Lower lobe of right lung (tissue), 2 donors: ENCODE data around the gene GFOD2. TPM values are rescaled to one million over a fixed set of nuclear protein-coding genes. Genes with fewer than 3 reads are reported as not detected.
A peak's percentile ranks its signal among the peaks of the same experiment; 100 is the strongest.

Experiments
- ATAC-seq, 2 donors: fragments of 200-7000 bp; cut with Tn5 transposase; one replicate each; pipeline ENCODE4 v1.9.1; 2020 to 2022; ENCODE audit warnings: mild to moderate bottlenecking in 2 of 2, moderate library complexity in 2 of 2
- DNase-seq: peaks from one replicate; pipeline ENCODE4 v3.0.0-alpha.2; 2020
- H3K27ac ChIP-seq: fragments of 200-600 bp; one replicate; pipeline ENCODE4 v1.8.0; 2022
- H3K27me3 ChIP-seq: fragments of 200-600 bp; one replicate; pipeline ENCODE4 v1.8.0; 2022; ENCODE audit warnings: low read depth
- H3K36me3 ChIP-seq: fragments of 200-600 bp; one replicate; pipeline ENCODE4 v1.8.0; 2022; ENCODE audit warnings: mild to moderate bottlenecking
- H3K4me1 ChIP-seq: fragments of 200-600 bp; one replicate; pipeline ENCODE4 v1.8.0; 2022
- H3K4me3 ChIP-seq: fragments of 200-600 bp; one replicate; pipeline ENCODE4 v1.8.0; 2022; ENCODE audit warnings: mild to moderate bottlenecking
- H3K9me3 ChIP-seq: fragments of 200-600 bp; one replicate; pipeline ENCODE4 v1.8.0; 2022
- CTCF ChIP-seq: fragments of 200-600 bp; IDR thresholded peaks from one replicate; pipeline ENCODE4 v1.8.0; 2022; ENCODE audit warnings: antibody characterized with exemption, mild to moderate bottlenecking
- intact Hi-C: fragments of 100-400 bp; cut with DNase I; formaldehyde crosslinking; loops from one replicate; pipeline ENCODE4 v1.11.0; 2022
- total RNA-seq: library from RNA; stranded (reverse); fragmentation: NEBNext Ultra II Directional; extraction: Animal tissue kit (Norgen Biotek cat#: 25700); gene quantifications from one replicate; pipeline ENCODE4 v1.2.1, GENCODE V29; 2021
- donor health status: DM: no; HTN: yes; CAD: no; lungs with severe emphysema.

GFOD2 gene
- total RNA-seq, 1 donor from 2014 or later, result 18.9 TPM

GRCh38 chr16:67733734-67734470, 14.8 kb upstream of the GFOD2 start:
- intact Hi-C loops, result no loop called here
- ATAC-seq (no peak), DNase-seq (peak; percentile 12)
- H3K27ac ChIP-seq, result no peak overlapping the region
- H3K4me3 ChIP-seq, result no peak overlapping the region
- peaks cover 67% of the 10 kb centered on the region for H3K36me3 ChIP-seq
- no peaks in the 10 kb centered on the region for H3K9me3 ChIP-seq
- no peaks in the 10 kb centered on the region for H3K27me3 ChIP-seq
- no peaks in the 10 kb centered on the region for H3K4me1 ChIP-seq
- TF ChIP-seq CTCF, result no peak

GRCh38 chr16:67731753-67732095, 12.6 kb upstream of the GFOD2 start:
- peaks cover 79% of the 10 kb centered on the region for H3K36me3 ChIP-seq
- no peak for ATAC-seq
- H3K4me1 ChIP-seq, result no peaks in the 10 kb centered on the region
- intact Hi-C loops, result no loop called here
- no peak for TF ChIP-seq CTCF
- H3K27ac ChIP-seq, result no peak overlapping the region
- DNase-seq, result no peak
- no peaks in the 10 kb centered on the region for H3K9me3 ChIP-seq
- H3K27me3 ChIP-seq, result no peaks in the 10 kb centered on the region
- no peak overlapping the region for H3K4me3 ChIP-seq

GRCh38 chr16:67731071-67731752, 12.1 kb upstream of the GFOD2 start:
- no peaks in the 10 kb centered on the region for H3K9me3 ChIP-seq
- no peak overlapping the region for H3K4me3 ChIP-seq
- H3K4me1 ChIP-seq, result no peaks in the 10 kb centered on the region
- peaks cover 84% of the 10 kb centered on the region for H3K36me3 ChIP-seq
- H3K27ac ChIP-seq, result no peak overlapping the region
- no peak for TF ChIP-seq CTCF
- ATAC-seq, result no peak
- intact Hi-C loops, result no loop called here
- DNase-seq, result no peak
- no peaks in the 10 kb centered on the region for H3K27me3 ChIP-seq

GRCh38 chr16:67730326-67730725, 11.2 kb upstream of the GFOD2 start:
- Histone ChIP-seq H3K9me3 (no peaks in the 10 kb centered on the region), H3K4me1 (no peaks in the 10 kb centered on the region), H3K27ac (no peak overlapping the region), H3K4me3 (no peak overlapping the region), H3K36me3 (peaks cover 90% of the 10 kb centered on the region), H3K27me3 (no peaks in the 10 kb centered on the region)
- no peak for TF ChIP-seq CTCF
- no peak for ATAC-seq
- DNase-seq, result no peak
- intact Hi-C loops, result no loop called here

GRCh38 chr16:67729636-67730248, 10.6 kb upstream of the GFOD2 start:
- no peaks in the 10 kb centered on the region for H3K4me1 ChIP-seq
- no peak for ATAC-seq
- no peak for TF ChIP-seq CTCF
- H3K4me3 ChIP-seq, result no peak overlapping the region
- H3K9me3 ChIP-seq, result no peaks in the 10 kb centered on the region
- no peak for DNase-seq
- no peak overlapping the region for H3K27ac ChIP-seq
- peaks cover 90% of the 10 kb centered on the region for H3K36me3 ChIP-seq
- intact Hi-C loops, result no loop called here
- no peaks in the 10 kb centered on the region for H3K27me3 ChIP-seq
